SK-N-MC (cell line): ENCODE measurements around the gene EEFSEC.

Experiments
- EZH2 ChIP-seq: fragments of 200-600 bp; sonication (generic); IDR thresholded peaks from one replicate; pipeline ENCODE4 v1.6.1; 2017; ENCODE audit warnings: antibody characterized with exemption
- POLR2AphosphoS5 ChIP-seq: IDR thresholded peaks from 2 replicates; pipeline ENCODE4 v1.6.1; 2012; ENCODE audit warnings: mild to moderate bottlenecking, low read depth, low read length, borderline replicate concordance

DNA sequence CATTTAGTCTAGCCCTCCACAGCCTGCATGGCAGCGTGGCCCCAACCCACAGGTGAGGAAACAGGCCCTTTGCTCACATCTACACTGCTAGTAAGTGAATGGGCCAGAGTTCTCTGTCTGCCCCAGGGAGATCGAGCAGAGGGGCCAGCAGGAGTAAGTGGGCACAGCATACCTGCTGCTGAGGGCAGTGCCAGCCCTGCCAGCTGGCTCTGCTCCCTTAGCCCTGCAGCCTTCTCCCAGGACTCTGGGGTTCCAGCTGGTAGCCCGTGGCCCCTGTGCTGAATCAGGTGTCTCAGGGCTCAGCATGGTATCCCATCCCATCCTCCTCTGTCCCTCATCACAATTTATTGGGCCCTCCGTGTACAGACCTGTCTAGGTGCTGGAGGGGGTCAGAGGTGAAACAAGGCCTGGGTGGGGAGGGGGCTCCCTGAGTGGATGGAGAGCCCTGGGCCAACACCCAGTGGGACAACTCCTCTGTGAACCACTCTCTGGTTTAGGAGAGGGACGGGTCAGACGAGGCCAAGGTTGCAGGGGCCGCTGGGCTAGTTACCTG, 211.6 kb downstream of the EEFSEC start:
- TF ChIP-seq POLR2AphosphoS5 (no peak), EZH2 (no peak)
